Activated T-cell treated with anti-CD3 and anti-CD28 coated beads for 4 hours (primary cell): ENCODE measurements around the gene PPM1E.
"Not testable (repeated sequence)": the region's sequence is repeated elsewhere in the genome, so short reads cannot be mapped to it uniquely, and the experiment has no call there.

Experiments
- DNase-seq: peaks from one replicate; pipeline ENCODE4 v3.0.0-alpha.2; 2020

The PPM1E gene

GRCh38 chr17:58957725-58958073 lies 202.0 kb downstream of the PPM1E start:
- DNase-seq: not testable (repeated sequence)

GRCh38 chr17:58960068-58960467 lies 204.4 kb downstream of the PPM1E start:
- DNase-seq: no peak

- no peak for DNase-seq
These were observed 209.6 kb downstream of the PPM1E start for GRCh38 chr17:58965221-58965620.

- DNase-seq: no peak
These were observed 210.6 kb downstream of the PPM1E start for GRCh38 chr17:58966208-58966607.

- DNase-seq: no peak
These were observed 212.9 kb downstream of the PPM1E start for GRCh38 chr17:58968426-58969061.

- DNase-seq: no peak
These were observed 213.5 kb downstream of the PPM1E start for GRCh38 chr17:58969156-58969555.

GRCh38 chr17:58969612-58970011 lies 214.0 kb downstream of the PPM1E start:
- no peak for DNase-seq

GRCh38 chr17:58970609-58971450 lies 215.2 kb downstream of the PPM1E start:
- DNase-seq: no peak

- no peak for DNase-seq
These were observed 218.7 kb downstream of the PPM1E start for GRCh38 chr17:58974354-58974753.

- no peak for DNase-seq
These were observed 220.9 kb downstream of the PPM1E start for GRCh38 chr17:58976541-58976940.

- DNase-seq: no peak
These were observed 225.2 kb downstream of the PPM1E start for GRCh38 chr17:58980706-58981481.

GRCh38 chr17:58982626-58983025 lies 227.0 kb downstream of the PPM1E start:
- no peak for DNase-seq

GRCh38 chr17:58985367-58985766 lies 229.7 kb downstream of the PPM1E start:
- DNase-seq: no peak

GRCh38 chr17:58985971-58986370 lies 230.3 kb downstream of the PPM1E start:
- DNase-seq: no peak

GRCh38 chr17:58989629-58990028 lies 234.0 kb downstream of the PPM1E start:
- DNase-seq: no peak

- DNase-seq: no peak
These were observed 236.2 kb downstream of the PPM1E start for GRCh38 chr17:58991718-58992331.

GRCh38 chr17:58993311-58993710 lies 237.7 kb downstream of the PPM1E start:
- no peak for DNase-seq

GRCh38 chr17:58995247-58995940 lies 239.7 kb downstream of the PPM1E start:
- no peak for DNase-seq

- no peak for DNase-seq
These were observed 241.3 kb downstream of the PPM1E start for GRCh38 chr17:58996968-58997367.

GRCh38 chr17:58997756-58998553 lies 242.3 kb downstream of the PPM1E start:
- no peak for DNase-seq

- DNase-seq: no peak
These were observed 243.2 kb downstream of the PPM1E start for GRCh38 chr17:58998871-58999270.

- no peak for DNase-seq
These were observed 243.8 kb downstream of the PPM1E start for GRCh38 chr17:58999500-58999899.
